Psoas muscle (tissue), 8 donors: ENCODE measurements around the gene SYT11. TPM values are rescaled to one million over a fixed set of nuclear protein-coding genes. Genes with fewer than 3 reads are reported as not detected.

Source experiments
- ATAC-seq, 4 donors: fragments of 200-7000 bp; cut with Tn5 transposase; one replicate each; pipeline ENCODE4 v1.9.1; 2020; ENCODE audit warnings: moderate library complexity in 3 of 4, mild to moderate bottlenecking in 2 of 4
- DNase-seq, 2 donors: peaks; one replicate each; pipeline ENCODE4 v3.0.0-alpha.2; 2020
- H3K27ac ChIP-seq: fragments of 200-600 bp; one replicate; pipeline ENCODE4 v1.8.0; 2022
- H3K27me3 ChIP-seq, 3 donors: fragments of 200-600 bp in 1 of 3; one replicate each; pipeline versions ENCODE4 v1.6.1 to v1.8.0; 2013 to 2022; ENCODE audit warnings: low read length in 2 of 3, mild to moderate bottlenecking in 2 of 3, moderate library complexity in 1 of 3; ENCODE audit not compliant: insufficient read depth in 3 of 3
- H3K36me3 ChIP-seq, 2 donors: fragments of 200-600 bp in 1 of 2; one replicate each; pipeline versions ENCODE4 v1.6.1 to v1.8.0; 2013 to 2022; ENCODE audit warnings: low read depth in 1 of 2, mild to moderate bottlenecking in 1 of 2, moderate library complexity in 1 of 2; ENCODE audit not compliant: insufficient read depth in 1 of 2
- H3K4me1 ChIP-seq: fragments of 200-600 bp; one replicate; pipeline ENCODE4 v1.8.0; 2022
- H3K4me3 ChIP-seq: fragments of 200-600 bp; one replicate; pipeline ENCODE4 v1.8.0; 2022; ENCODE audit warnings: mild to moderate bottlenecking
- H3K9me3 ChIP-seq: fragments of 200-600 bp; one replicate; pipeline ENCODE4 v1.8.0; 2022
- CTCF ChIP-seq: fragments of 200-600 bp; IDR thresholded peaks from one replicate; pipeline ENCODE4 v1.8.0; 2022; ENCODE audit warnings: antibody characterized with exemption
- WGBS, 3 donors: extraction: QIAGEN DNeasy Blood & Tissue Kit; methylation state at CpG; one replicate each; pipeline versions ENCODE4 v1.1.6 to v1.1.7; 2013; 5-methylcytosine and 5-hydroxymethylcytosine counted together
- intact Hi-C, 2 donors: fragments of 100-400 bp; cut with DNase I; formaldehyde crosslinking; loops; one replicate each; pipeline versions ENCODE4 v1.11.0 to v1.14.2; 2022
- polyA plus RNA-seq, 3 donors: library from polyadenylated mRNA; stranded (reverse); fragments of 200-250 nt; gene quantifications; one replicate each; pipeline ENCODE4 v1.2.3, GENCODE V29; 2013
- total RNA-seq, 4 donors: library from RNA; stranded (reverse); fragmentation: NEBNext Ultra II Directional in 2 of 4; extraction: Animal tissue kit (Norgen Biotek cat#: 25700) in 2 of 4; gene quantifications; one replicate each; pipeline versions ENCODE4 v1.2.1 to v1.2.4, GENCODE V29; 2021 to 2023
- donor health status: healthy with polysubstance abuse.
- donor health status: DM: no; HTN: no; CAD: no; lungs with moderate emphysema.
- donor health status: Bipolar disorder and iron deficiency.
- donor health status: healthy.
- donor health status: DM: yes; HTN: yes; CAD: no.
- donor health status: DM: no; HTN: no; CAD: no.
- donor health status: DM: no; HTN: no; CAD: no.
- donor health status: DM: yes; HTN: yes; CAD: no.

SYT11 gene
- total and polyA plus RNA-seq, 7 donors: 1.5 to 5.0 (median 3.0) TPM

DNA sequence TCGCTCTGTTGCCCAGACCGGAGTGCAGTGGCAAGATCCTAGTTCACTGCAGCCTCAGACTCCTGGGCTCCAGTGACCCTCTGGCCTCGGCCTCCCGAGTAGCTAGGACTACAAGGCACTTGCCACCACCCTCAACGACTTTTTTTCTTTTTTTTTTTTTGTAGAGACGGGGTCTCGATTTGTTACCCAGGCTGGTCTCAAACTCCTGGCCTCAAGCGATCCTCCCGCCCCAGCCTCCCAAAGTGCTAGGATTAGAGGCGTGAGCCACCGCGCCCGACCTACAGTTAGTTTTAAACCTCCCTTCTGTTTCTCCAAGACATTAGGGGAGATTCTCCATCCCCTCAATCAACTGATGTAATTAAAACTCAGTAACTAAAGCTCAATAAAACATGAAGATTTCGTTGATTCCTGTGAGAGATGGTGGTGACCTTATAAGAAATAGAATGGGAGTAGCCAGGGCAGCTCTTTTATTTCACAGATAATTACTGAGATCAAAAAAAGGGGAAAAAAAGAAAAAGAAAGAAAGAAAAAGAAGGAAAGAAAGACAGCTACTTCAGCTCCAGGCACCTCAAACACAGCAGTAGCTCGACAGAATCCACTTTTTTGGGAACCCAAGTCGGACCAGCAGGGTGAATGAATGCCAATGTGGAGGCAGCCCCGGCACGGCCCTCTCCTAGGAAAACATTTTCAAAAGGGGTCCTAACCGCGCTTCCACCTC lies 3.0 kb upstream of the SYT11 start:
- Histone ChIP-seq H3K27me3 (no peaks in the 10 kb centered on the region), H3K9me3 (no peaks in the 10 kb centered on the region), H3K4me3 (peak overlapping the region; percentile 87), H3K4me1 (peaks cover 15% of the 10 kb centered on the region), H3K36me3 (peaks cover 4 to 42% of the 10 kb centered on the region in 2 donors), H3K27ac (peak overlapping the region; percentile 93)
- TF ChIP-seq CTCF: no peak
- intact Hi-C loops: loop anchor here in 1 of 2 donors (5.0 kb wide), 1 partner anchor 56 kb away; the partner anchor contains the start of gene RIT1
- ATAC-seq: no peak
- DNase-seq: no peak
- 50 to 58% (median 50%) methylated on average over 18 to 20 of the region's 20 CpGs for WGBS, 3 donors

DNA sequence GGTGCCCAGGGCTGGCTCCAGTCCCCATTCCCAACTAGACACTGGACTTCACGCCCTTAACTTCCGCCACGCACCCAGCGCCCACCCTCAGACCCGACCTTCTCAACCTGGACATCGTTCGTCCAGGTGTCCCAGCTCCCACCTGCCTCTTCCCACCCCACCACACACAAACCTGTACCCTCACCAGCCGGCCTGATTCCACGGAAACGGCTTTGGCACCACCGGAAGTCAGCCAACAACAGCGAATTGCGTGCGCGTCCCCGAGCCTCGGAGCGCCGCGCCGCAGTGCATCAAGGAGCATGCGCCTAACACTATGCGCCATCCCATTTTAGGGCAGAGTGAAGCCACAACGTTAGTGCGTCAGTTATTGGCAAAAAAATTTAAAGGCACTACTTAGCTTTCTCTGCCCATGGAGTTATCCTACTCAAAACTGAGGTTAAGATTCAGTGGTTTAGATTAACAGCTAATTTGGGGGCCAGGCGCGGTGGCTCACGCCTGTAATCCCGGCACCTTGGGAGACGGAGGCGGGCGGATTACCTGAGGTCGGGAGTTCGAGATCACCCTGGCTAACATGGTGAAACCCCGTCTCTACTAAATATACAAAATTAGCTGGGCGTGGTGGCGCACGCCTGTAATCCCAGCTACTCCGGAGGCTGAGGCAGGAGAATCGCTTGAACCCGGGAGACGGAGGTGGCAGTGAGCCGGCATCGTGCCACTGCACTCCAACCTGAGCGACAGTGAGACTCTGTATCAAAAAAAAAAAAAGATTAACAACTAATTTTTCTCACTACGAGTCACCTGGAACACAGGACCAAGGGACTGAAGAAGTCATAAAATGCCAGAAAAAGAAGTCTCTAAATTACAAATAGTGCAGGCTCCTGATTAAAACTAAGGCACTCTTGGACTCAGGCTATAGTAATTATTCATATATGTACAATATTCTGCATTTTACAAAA lies 2.1 kb upstream of the SYT11 start, which contains the start of gene GON4L:
GON4L (minus strand) TSS at position 240 of the 956 bp plus-strand sequence. CDS start 3,434 bp downstream, outside the sequence.
- ATAC-seq: peak; percentile 85 to 88 (median 86)
- peak within 1 kb of the TSS; percentile 87 for H3K4me3 ChIP-seq
- H3K36me3 ChIP-seq: peaks cover 4 to 33% of the 10 kb centered on the region in 2 donors
- H3K27me3 ChIP-seq: no peaks in the 10 kb centered on the region
- H3K27ac ChIP-seq: peak within 1 kb of the TSS; percentile 93
- intact Hi-C loops: loop anchor here in 1 of 2 donors (5.0 kb wide), 1 partner anchor 55 kb away; the partner anchor contains the start of gene RIT1
- DNase-seq: peak; percentile 89 to 95
- no peak for TF ChIP-seq CTCF
- peaks cover 15% of the 10 kb centered on the region for H3K4me1 ChIP-seq
- 10 to 14% (median 11%) methylated on average over 44 to 46 of the region's 46 CpGs for whole genome bisulfite sequencing, 3 donors
- H3K9me3 ChIP-seq: no peaks in the 10 kb centered on the region

DNA sequence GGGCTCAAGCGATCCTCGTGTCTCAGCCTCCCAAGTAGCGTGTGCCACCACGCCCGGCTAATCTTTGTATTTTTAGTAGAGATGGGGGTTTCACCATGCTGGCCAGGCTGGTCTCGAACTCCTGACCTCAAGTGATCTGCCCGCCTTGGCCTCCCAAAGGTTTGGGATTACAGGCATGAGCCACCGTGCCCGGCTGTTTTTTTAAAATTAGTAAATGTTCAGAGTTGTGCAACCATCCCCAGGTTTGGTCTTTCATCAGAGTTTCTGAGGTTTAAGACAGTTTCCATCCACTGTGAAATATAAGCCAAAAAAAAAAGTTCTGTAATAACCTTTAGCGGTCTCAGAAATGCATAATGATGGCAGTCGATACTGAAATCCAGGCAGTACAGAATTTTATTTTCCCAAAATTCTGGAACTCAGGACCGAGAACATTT lies 550 bp upstream of the SYT11 start:
- Histone ChIP-seq H3K4me3 (peak overlapping the region; percentile 77), H3K4me1 (peaks cover 15% of the 10 kb centered on the region), H3K27me3 (no peaks in the 10 kb centered on the region), H3K36me3 (peaks cover 0 to 18% of the 10 kb centered on the region in 2 donors), H3K27ac (peak overlapping the region; percentile 89), H3K9me3 (no peaks in the 10 kb centered on the region)
- ATAC-seq (peak in 2 of 4 donors; percentile 5 to 12), DNase-seq (peak; percentile 25 to 59)
- no peak for TF ChIP-seq CTCF
- intact Hi-C loops: loop anchor here in 1 of 2 donors (5.0 kb wide), 1 partner anchor 53 kb away; the partner anchor contains the start of gene RIT1
- WGBS, 3 donors: 34 to 51% (median 42%) methylated on average over 12 of the region's 12 CpGs

GRCh38 chr1:155859881-155860871 lies 809 bp downstream of the SYT11 start:
- Histone ChIP-seq H3K9me3 (no peaks in the 10 kb centered on the region), H3K36me3 (peaks cover 0 to 4% of the 10 kb centered on the region in 2 donors), H3K4me1 (peaks cover 17% of the 10 kb centered on the region), H3K4me3 (peak overlapping the region; percentile 77), H3K27me3 (no peaks in the 10 kb centered on the region), H3K27ac (peak overlapping the region; percentile 81)
- intact Hi-C loops: loop anchor here in 1 of 2 donors (5.0 kb wide), 1 partner anchor 52 kb away; the partner anchor contains the start of gene RIT1
- peak; percentile 12 to 31 (median 16) for ATAC-seq
- 2 to 3% (median 3%) methylated on average over 31 to 34 of the region's 35 CpGs for WGBS, 3 donors
- TF ChIP-seq CTCF: no peak
- DNase-seq: peak; percentile 83 to 89
